HepG2 (cell line): ENCODE results near the gene GPN2. TPM values are rescaled to one million over a fixed set of nuclear protein-coding genes. Genes with fewer than 3 reads are reported as not detected.

ENCODE experiments used
- ATF1 ChIP-seq: IDR thresholded peaks from 2 replicates; pipeline ENCODE4 v1.6.1; 2016; ENCODE audit warnings: mild to moderate bottlenecking, control low read depth
- BCLAF1 ChIP-seq: fragments of 450-650 bp; IDR thresholded peaks from 2 replicates; pipeline ENCODE4 v1.6.1; 2017; ENCODE audit warnings: mild to moderate bottlenecking
- CENPT ChIP-seq: sonication (generic); formaldehyde crosslinking; IDR thresholded peaks from 2 replicates; pipeline ENCODE4 v1.8.0; 2022; ENCODE audit warnings: low read depth, mild to moderate bottlenecking, moderate library complexity, missing genetic modification reagents
- CSRNP1 ChIP-seq: sonication (generic); formaldehyde crosslinking; IDR thresholded peaks from 2 replicates; pipeline ENCODE4 v1.8.1; 2023; ENCODE audit warnings: mild to moderate bottlenecking, missing genetic modification reagents
- EZH2 ChIP-seq: conservative IDR thresholded peaks from 2 replicates; pipeline ENCODE4 v1.6.1; 2012; ENCODE audit warnings: mild to moderate bottlenecking, low read depth, low read length, moderate library complexity
- HIC2 ChIP-seq: sonication (generic); formaldehyde crosslinking; IDR thresholded peaks from 2 replicates; pipeline ENCODE4 v1.9.0; 2022; ENCODE audit warnings: low read depth, missing genetic modification reagents
- HMGA1 ChIP-seq: sonication (generic); formaldehyde crosslinking; conservative IDR thresholded peaks from 2 replicates; pipeline ENCODE4 v1.4.0; 2020; ENCODE audit warnings: missing genetic modification reagents
- RAD21 ChIP-seq: fragments of 450-650 bp; formaldehyde crosslinking; IDR thresholded peaks from 2 replicates; pipeline ENCODE4 v1.5.0; 2020; ENCODE audit warnings: mild to moderate bottlenecking
- REL ChIP-seq: sonication (generic); formaldehyde crosslinking; conservative IDR thresholded peaks from 2 replicates; pipeline ENCODE4 v1.8.0; 2022; ENCODE audit warnings: mild to moderate bottlenecking, missing genetic modification reagents, moderate library complexity
- RXRA ChIP-seq: sonication (generic); formaldehyde crosslinking; IDR thresholded peaks from 2 replicates; pipeline ENCODE4 v1.5.1; 2020; ENCODE audit warnings: missing genetic modification reagents
- THAP11 ChIP-seq: IDR thresholded peaks from 2 replicates; pipeline ENCODE4 v1.6.1; 2016; ENCODE audit warnings: missing biosample characterization, missing genetic modification reagents
- XRCC5 ChIP-seq: fragments of 200-400 bp; formaldehyde crosslinking; optimal IDR thresholded peaks from 2 replicates; pipeline ENCODE3; 2017; ENCODE audit warnings: mild to moderate bottlenecking, low read length
- ZNF510 ChIP-seq: sonication (generic); formaldehyde crosslinking; IDR thresholded peaks from 2 replicates; pipeline ENCODE4 v1.4.0; 2020; ENCODE audit warnings: low read depth, mild to moderate bottlenecking, missing genetic modification reagents
- ZNF547 ChIP-seq: sonication (generic); formaldehyde crosslinking; IDR thresholded peaks from 2 replicates; pipeline ENCODE4 v1.5.1; 2020; ENCODE audit warnings: mild to moderate bottlenecking, missing genetic modification reagents
- ZNF746 ChIP-seq: sonication (generic); formaldehyde crosslinking; IDR thresholded peaks from 2 replicates; pipeline ENCODE4 v1.8.0; 2022; ENCODE audit warnings: mild to moderate bottlenecking, missing genetic modification reagents
- ZSCAN5A ChIP-seq: sonication (generic); formaldehyde crosslinking; IDR thresholded peaks from 2 replicates; pipeline ENCODE4 v1.8.0; 2022; ENCODE audit warnings: mild to moderate bottlenecking, missing genetic modification reagents, borderline replicate concordance
- polyA plus RNA-seq, 8 experiments: library from polyadenylated mRNA; depleted of rRNA in 3 of 8; stranded (reverse) in 7 of 8; unstranded in 1 of 8; fragments of >200 nt; fragmentation: Illumina TruSeq in 4 of 8; extraction: Trizol in 4 of 8; gene quantifications; 2 replicates each; pipeline versions ENCODE4 v1.2.1 to v1.2.3, GENCODE V29; 2011 to 2016; ENCODE audit warnings: low read depth in 4 of 8, missing spikeins in 1 of 8, mixed read lengths in 1 of 8; ENCODE audit not compliant: insufficient read depth in 1 of 8
- total RNA-seq, 5 experiments: library from RNA; depleted of rRNA; stranded (reverse); fragments of >200 nt; fragmentation: Illumina TruSeq; extraction: Trizol; gene quantifications; 2 replicates each; pipeline ENCODE4 v1.2.3, GENCODE V29; 2016; ENCODE audit warnings: low read depth in 1 of 5
- TF ChIP-seq, protein P1 (sequence below): sonication (generic); formaldehyde crosslinking; IDR thresholded peaks from 2 replicates; pipeline ENCODE4 v1.5.0; 2020; ENCODE audit warnings: missing genetic modification reagents
- TF ChIP-seq, protein P2 (sequence below), 2 experiments: sonication (generic) in 1 of 2; formaldehyde crosslinking in 1 of 2; IDR thresholded peaks; 2 replicates each; pipeline versions ENCODE4 v1.4.0 to v1.6.1; 2018 to 2020; ENCODE audit warnings: missing genetic modification reagents in 2 of 2, borderline replicate concordance in 1 of 2, low read depth in 1 of 2, mild to moderate bottlenecking in 1 of 2, missing biosample characterization in 1 of 2

GPN2 gene
- total and polyA plus RNA-seq, 2 of the 13 experiments (the other 11 are each of a cell fraction or from before 2014, with no cell fraction given): 19.3 to 38.9 TPM

DNA sequence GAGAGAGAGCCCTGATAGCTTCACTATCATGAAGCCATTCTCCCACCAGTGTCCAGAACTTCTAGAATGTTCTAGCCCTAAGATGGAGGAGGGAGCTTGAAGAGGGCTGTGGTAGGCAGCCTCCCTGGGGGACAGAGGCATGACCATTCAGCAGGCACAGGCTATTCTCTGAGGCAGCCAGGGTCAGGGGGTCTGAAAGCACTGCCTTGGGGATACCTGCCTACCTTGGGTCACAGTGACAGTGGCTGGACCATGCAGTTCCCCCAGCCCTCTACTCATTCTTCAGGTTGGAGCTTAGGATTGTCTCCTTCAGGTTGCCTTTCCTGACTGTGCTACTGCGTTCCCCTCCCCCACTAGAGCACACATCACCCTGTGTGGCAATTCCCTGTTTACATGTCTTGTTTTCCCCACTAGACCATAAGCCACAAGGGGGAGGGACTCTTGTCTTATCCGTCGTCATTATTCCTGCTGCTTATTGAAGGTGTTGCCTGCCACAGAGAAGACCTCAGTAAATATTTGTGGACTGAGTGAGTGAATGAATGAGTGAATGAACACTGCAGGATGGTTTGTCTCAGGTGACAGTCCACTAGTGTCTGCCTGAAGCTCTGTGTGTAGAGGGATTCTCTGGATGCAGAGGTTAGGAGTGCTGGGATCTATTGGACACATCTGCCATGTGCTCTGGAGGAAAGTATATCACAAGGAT is 58.4 kb downstream of the GPN2 start (continued):
- 0 out of 2 replicates have a peak, but pooled peaks have one; percentile 24 for TF ChIP-seq CSRNP1 (CRISPR knock-in tag)
- TF ChIP-seq ATF1 (CRISPR knock-in tag): no peak
- TF ChIP-seq THAP11: peak; percentile 71
- no peak for TF ChIP-seq HIC2 (CRISPR knock-in tag)
- TF ChIP-seq ZSCAN5A (CRISPR knock-in tag): no peak
- no peak for TF ChIP-seq ZNF510 (CRISPR knock-in tag)
- TF ChIP-seq XRCC5: no peak
- no peak for TF ChIP-seq REL
- no peak for TF ChIP-seq BCLAF1
- TF ChIP-seq CENPT (CRISPR knock-in tag): no peak
- TF ChIP-seq ZNF746: 0 out of 2 replicates have a peak, but pooled peaks have one; percentile 62
- TF ChIP-seq ZNF547 (CRISPR knock-in tag): no peak
- TF ChIP-seq EZH2: no peak
- TF ChIP-seq, protein P1, sequence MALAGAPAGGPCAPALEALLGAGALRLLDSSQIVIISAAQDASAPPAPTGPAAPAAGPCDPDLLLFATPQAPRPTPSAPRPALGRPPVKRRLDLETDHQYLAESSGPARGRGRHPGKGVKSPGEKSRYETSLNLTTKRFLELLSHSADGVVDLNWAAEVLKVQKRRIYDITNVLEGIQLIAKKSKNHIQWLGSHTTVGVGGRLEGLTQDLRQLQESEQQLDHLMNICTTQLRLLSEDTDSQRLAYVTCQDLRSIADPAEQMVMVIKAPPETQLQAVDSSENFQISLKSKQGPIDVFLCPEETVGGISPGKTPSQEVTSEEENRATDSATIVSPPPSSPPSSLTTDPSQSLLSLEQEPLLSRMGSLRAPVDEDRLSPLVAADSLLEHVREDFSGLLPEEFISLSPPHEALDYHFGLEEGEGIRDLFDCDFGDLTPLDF: no peak
- no peak for TF ChIP-seq HMGA1 (CRISPR knock-in tag)
- no peak for TF ChIP-seq RAD21 (CRISPR knock-in tag)
- peak; percentile 65; the same call in 1 of the 2 replicates for TF ChIP-seq RXRA (CRISPR knock-in tag)
- TF ChIP-seq, protein P2, sequence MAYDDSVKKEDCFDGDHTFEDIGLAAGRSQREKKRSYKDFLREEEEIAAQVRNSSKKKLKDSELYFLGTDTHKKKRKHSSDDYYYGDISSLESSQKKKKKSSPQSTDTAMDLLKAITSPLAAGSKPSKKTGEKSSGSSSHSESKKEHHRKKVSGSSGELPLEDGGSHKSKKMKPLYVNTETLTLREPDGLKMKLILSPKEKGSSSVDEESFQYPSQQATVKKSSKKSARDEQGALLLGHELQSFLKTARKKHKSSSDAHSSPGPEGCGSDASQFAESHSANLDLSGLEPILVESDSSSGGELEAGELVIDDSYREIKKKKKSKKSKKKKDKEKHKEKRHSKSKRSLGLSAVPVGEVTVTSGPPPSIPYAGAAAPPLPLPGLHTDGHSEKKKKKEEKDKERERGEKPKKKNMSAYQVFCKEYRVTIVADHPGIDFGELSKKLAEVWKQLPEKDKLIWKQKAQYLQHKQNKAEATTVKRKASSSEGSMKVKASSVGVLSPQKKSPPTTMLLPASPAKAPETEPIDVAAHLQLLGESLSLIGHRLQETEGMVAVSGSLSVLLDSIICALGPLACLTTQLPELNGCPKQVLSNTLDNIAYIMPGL (CRISPR knock-in tag; IDR thresholded peaks at IDR 0.05; ENCODE audit: borderline replicate concordance in 1 of 2, low read depth in 1 of 2): peak in 1 of 2 experiments; percentile 41; a peak in 1 of 4 replicates
